HG03565 (cell line): ENCODE results near the gene ZNF385B.

Experiments used
- ATAC-seq: cut with Tn5 transposase; IDR thresholded peaks from one replicate; pipeline ENCODE4 v1.9.1; 2021; ENCODE audit warnings: mild to moderate bottlenecking, moderate library complexity; ENCODE audit not compliant: unreplicated experiment

ZNF385B gene

DNA sequence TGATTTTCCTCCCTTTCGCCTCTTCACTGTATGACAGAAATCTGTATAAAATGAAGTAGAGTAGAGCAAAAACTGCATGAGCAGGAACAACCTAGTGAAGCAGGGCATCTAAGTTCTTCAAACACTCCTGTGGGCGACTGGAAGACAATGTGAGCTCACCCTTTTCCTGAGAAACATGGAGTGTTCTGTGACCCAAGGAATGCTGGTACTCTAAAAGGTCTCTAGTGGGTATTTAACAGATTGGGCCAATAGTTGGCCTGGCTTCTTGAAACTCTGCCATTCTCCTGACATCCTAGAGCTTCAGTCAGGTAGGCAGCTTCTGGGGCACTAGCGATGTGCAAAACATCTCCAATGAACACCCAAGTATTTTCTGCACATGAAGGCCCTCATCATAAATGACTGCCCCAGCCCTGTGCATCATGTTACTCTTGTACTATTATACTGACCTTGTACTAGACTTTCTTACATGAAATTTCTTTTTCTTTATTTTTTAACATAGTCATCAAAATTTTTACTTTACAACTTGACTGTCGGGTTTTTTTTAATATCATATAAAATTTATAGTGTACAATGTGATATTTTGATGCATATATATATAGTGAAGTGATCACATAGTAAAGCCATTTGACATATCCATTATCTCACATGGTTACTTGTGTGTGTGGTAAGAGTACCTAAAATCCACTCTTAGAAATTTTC, 302.2 kb downstream of the ZNF385B start:
- no peak for ATAC-seq

DNA sequence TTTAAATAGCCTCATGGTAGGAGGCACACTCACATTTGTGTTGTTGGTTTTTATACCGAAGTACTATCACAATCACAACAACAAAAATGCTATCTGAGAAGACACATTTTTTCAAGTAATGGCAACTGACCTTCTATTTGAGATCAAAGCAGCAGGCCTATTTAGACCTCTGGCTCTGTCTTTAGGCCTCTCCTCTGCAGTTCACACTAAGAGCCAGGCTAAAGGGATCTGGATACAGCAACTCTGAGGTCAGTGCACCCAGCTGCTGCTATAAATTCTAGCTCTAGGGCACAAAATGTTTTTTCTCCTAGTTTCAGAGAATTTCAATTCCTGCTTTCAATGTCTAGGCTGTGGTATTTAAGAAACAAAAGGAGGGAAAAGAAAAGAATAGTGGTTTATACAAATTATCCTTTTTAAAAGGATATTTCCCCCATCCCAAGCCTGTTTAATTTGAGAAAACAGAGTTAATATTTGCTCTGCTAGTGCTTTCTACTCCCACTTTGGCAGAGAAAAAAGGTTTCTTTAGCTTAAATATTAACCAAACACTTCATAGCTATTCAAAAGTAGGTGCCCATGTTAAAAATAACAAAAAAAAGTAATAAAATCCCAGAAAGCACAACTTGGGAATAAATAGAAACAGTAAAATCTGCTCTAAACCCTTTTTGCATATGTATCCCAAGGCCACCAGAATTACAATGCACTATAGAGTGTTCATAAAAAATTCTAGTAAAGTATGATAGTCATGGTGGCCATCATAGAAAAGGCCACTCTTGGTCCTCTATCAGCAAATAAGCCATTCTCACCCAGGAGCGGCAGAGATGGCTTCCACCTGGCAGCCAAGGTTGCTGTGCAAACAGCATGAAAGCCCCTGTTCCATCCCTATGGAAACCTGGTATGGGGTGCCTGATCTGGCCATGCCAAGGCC, 303.1 kb downstream of the ZNF385B start:
- ATAC-seq = no peak

DNA sequence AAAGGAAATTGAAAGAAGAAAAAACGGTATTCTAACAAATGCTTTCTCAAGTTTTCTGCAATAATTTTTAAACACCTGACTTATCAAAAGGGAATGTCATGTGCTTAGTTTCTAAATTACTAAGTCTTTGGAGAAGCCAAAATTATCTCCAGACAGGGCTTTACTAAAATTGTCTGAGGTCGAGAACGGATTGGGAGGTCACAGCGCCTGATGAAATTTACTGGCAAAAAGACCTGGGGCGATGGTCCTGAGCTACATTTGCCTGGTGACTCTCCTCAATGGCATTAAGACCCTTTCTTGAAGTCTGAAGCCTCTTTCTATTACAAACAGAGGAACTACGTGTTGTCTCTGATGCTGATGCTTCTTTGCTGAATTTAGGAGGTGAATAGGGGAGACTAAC, 305.0 kb downstream of the ZNF385B start:
- ATAC-seq = no peak

DNA sequence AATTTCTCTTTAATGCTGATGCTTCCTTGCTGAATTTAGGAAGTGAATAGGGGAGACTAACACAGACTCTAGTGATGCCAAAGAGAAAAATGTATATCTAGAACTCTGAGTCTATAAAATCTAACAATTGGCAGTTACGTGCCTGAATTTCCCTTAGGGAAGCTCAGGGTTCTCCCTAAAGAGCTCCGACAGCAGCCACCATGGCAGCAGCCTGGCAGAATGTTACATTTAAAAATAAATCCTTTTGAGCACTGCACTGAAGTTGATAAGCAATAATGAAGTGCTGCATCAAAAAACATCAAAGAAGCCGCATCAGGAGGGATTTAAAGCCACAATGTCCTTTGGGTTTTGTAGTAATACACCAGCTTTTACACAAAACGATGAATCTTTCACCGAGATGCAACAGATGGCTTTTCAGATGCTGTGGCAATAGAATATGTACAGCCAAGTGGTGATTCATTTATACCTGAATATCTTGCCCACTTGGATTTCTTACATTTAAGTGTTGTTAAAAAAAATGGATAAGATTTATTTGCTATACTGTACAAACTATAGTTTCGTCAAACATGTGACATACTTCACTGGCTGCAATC, 305.6 kb downstream of the ZNF385B start:
- ATAC-seq = no peak

DNA sequence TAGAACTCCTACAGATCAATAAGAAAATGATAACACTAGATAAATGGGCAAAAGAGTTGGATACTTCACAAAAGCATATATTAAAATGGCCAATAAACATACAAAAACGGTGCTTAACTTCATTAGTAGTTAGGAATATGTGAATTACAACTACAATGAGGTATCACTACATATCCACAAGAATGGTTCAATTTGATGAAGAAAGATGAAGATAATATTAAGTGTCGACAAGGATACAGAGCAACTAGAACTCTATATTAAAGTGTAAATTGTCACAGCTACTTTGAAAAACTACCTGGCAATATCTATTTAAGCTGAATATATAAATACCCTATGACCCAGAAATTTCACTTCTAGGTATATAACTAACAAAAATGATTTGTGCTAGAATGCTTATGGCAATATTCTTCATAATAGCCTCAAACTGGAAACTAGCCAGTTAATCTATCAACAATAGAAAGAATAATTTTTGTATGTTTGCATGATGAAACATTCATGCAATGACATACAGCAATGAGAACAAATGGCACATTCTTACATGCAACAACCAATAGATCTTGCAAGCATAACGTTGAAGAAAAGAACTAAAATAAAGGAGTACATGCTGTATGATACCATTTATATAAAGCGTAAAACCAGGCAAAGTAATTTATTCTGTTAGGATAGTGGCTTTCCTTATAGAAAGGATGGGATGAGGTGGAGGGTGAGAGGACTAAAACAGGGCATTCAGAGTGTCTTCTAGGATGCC, 306.6 kb downstream of the ZNF385B start:
- no peak for ATAC-seq

DNA sequence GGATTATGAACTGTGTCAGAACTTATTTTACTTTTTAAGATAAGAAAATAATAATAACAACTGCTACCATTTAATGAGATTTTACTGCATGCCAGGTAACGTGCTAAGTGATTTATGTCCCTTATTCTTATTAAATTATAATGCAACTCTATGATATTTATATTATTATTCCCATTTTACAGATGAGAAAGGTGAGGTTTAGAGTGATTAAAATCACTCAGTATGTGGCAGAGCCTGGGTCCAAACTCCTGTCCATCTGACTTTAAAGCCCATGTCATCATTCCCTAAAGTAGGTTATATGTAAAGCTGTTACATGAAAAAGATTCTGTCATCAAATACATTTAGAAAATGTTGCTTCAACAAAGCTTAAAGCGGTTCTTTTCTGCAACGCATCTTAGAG, 308.0 kb downstream of the ZNF385B start:
- no peak for ATAC-seq

DNA sequence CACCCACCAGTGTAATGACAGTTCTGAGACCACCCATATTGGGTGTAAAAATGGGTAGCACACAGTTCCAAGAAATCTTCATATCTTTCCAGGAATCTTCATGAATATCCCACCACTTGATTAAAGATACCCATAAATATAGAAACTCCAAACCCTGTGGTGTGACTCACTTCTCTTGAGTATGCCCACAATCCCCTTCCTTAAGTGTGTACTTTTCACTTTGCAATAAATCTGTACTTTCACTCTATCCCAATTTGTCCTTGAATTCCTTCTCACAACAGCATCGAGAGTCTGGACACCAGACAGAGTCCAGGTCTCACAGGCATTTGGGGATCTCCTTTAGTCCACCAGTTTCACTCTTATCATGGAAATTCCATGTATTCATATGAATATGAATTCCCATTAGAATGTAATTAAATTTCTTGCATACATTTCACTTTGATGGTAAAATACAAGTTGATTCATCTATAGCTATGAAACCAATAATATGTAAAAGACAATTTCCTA, 309.8 kb downstream of the ZNF385B start:
- ATAC-seq = no peak

DNA sequence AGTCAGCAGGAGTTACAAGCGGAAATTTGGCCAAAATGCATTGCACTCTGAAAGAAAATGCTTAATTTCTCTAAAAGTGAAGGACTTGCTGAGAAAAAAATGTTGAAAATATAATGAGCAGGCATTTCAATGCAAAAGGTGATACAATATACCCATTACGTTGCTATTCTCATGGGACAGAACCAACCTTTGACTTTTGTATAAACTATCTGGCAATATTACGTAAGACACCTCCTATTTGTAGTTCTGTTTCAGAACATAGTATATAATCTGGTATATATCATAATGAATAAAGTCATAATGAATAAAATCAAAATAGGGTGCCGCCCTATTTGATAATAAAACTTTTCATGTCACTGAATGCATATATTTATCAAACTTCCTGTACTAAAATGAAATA, 310.6 kb downstream of the ZNF385B start:
- ATAC-seq = no peak

DNA sequence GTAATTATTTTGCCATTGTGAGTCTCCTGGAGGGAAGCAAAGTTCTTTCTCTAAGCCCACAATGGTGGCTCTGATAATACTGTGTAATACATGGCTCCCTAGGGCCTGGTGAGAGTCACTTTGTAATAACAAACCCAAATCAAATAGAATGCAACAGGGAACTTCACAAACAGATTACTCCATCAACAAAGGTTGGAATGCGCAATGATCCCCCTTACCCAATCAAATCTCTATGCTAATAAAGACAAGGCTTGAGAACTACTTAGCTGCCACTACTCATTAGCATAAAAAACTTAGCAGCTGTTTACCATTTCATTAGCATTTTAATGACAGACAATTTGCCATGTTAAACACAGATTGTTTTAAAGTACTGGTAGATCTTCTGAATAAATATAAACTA, 311.2 kb downstream of the ZNF385B start:
- no peak for ATAC-seq

DNA sequence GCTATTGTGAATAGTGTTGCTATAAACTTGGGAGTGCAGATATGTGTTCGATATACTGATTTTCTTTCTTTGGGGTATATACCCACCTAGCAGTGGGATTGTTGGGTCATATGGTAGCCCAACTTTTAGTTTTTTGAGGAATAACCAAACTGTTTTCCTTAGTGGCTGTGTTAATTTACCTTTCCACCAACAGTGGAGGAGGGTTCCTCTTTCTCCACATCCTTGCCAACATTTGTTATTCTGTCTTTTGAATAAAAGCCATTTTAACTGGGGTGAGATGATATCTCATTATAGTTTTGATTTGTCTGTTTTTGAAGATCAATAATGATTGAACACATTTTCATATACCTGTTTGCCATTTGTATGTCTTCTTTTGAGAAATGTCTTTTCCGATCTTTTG, 314.8 kb downstream of the ZNF385B start:
- no peak for ATAC-seq

DNA sequence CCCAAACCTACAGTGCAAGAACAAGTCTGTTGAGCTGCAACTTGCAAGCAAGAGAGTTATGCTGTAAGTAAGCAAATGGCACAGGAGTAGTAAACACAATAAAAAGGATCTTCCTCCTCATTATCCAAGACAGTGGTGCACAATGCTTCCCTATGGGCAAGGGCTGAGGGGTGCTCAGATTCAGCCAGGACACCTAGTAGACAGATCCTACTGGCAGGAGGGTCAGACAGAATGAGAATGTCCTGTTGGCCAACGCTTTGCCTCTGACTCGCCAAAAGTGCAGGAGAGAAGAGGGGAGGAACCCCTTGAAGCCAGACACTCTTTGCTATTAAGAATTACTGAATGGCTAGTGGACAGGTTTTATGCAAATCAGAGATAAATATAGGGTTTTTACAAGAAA, 316.4 kb downstream of the ZNF385B start:
- ATAC-seq = no peak

DNA sequence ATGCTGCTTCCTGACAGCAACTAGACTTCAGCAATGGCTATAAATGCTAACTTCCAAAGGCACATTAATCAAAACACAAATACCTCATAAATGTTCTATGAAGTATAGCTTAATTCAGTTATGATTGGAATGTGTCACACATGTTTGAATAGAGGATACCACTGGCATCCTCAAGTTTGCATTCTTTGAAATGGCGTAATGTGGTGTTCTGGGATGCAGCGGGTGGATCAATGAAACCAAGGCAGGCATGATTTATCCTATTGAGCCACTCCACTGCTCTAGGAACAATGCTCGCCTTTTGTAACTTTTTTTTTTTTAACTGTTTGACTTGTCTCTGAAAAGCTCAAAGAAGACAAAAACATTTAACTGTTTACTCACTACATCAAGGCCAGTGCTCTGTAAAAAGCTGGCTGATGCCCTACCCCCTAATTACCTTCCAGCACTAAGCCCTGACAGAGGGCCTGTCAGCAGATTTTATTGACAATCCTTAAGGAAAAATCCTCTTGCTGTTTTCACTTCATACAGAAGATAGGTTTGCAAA, 318.0 kb downstream of the ZNF385B start:
- ATAC-seq = no peak

DNA sequence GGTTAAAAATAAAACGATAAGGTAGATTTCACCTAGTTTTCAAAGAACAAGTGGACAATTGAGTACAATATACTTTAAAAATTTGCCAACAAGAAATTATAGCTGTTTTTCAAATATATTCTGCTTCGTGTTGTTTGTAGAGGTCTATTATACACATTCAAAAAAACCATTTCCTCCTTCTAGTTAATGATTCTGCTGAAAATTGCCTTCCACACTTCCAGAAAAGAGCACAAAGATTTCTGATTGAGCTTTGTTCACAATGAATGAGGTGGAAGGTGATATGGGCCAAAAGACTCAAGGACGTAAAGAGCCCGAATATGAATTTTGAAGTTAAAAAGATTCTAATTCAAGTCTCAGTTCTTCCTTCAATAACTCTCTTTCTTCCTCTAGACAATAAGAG, 319.8 kb downstream of the ZNF385B start:
- ATAC-seq = no peak

DNA sequence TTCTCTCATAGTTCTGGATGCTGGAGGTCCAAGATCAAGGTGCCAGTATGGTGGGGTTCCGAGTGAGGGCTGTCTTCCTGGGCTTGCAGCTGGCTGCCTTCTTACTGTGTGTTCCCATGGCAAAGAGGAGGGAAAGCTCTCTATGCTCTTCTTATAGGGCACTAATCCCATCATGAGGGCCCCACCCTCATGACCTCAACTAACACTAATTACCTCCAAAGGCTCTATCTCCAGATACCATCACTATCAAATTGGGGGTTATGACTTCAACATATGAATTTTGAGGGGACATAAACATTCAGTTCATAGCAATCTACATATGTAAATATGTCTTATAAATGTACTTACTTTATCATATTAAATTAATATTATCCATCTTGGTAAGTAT, 322.3 kb downstream of the ZNF385B start:
- ATAC-seq = no peak

DNA sequence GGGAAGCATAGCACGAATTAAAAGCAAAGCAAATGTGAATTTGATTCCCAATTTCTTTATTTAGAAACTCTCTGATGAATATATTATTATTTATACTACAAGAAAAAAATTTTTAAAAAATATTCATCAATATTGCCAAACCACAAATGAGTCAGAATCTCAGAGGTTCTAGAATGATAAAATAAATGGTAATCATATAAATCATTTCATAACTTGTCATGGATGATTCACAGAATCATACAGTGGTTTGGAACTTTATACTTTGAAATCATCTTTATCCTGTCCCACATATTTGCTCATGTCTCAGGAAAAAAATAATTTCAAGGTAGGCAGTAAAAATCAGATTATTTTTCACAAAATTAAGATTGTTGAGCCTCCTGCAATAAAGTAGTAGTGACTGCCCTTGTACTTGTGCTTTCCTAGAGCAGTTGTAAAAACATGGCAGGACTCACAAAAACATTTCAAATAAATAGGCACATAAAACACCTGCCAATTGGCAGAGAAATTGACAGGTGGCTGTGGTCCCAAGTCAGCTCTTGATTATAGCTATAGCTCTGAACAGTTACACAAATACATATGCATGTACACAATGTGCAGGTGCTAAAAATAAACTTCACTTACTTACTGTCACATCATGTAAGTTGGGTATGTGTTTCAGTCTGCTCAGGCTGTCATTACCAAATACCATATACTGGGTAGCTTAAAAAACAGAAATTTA, 322.8 kb downstream of the ZNF385B start:
- ATAC-seq = no peak

DNA sequence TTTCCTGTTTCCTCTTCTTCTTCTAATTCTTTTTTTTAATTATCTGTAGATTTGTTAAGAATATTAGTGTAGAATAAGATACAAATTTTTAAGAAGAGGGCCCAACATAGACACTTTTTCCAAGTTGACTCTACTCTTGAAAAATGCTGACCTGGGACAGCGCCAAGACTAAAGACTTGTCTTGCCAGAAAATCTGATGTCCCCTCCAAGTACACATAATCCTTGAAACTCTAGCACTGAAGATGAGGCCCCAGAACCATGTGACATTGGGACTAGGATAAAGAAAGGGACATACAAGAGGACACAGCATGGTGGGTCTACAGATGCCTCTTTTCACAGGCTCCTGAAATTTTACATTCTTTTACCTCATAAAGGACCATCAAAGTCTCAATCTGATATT, 325.2 kb downstream of the ZNF385B start:
- ATAC-seq = no peak

DNA sequence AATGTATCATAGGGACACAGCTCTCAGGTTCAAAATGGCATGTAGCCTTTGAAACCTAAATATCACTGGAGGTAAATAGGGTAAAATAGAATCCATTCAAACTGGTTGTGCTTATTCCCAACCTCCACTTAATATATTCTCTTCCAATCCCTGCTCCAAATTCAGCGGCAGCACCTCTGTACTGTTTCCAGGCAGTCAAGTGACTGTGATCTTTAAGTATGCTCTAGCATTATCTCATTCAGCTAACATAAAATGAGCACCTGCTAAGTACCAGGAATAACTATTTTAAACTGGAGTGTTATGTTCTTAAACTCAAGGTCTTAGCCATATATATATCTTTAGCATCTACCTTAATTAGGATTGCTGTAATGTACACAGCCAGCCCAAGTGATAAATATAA, 327.5 kb downstream of the ZNF385B start:
- ATAC-seq = no peak

DNA sequence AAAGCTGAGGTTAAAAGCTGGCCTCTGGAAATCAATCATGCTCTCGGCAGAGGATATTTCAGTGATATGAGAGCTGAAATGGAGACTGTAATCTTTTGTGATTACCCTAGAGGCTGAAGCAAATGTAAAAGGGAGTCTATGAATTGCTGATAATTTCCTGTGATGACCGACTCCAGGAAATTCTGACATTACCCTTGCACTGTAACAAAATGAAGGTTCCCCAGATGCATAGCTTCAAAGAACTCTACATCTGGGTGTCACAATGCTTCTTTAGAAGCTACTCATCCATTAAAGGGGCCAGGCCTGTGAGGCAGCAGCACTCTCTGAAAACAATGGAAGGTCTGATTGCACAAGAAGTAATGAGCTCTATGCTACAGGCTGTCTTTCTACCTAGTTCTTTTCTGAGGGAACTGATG, 328.5 kb downstream of the ZNF385B start:
- no peak for ATAC-seq

DNA sequence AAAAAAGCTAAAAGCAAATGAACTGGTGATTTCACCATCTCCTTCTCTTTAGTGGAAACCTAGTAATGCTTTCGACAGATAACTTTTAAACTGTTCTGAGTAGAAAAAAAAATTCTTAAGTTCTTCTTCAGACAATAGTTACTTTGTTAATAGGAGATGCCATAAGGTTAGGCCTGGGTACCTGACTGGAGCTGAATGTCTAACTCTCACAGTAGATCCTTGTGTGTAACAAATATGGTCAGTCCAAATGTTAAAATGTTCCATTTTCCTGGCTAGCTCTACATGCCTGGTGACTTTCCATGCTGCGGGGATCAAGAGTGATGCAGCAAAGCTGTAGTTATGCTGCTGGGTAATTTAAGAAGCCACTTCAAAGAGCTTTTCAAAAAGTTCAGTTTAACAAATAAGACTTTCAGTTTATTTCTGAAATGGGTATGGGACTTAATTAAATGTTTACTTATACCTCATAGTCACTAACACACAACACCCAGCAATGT, 332.8 kb downstream of the ZNF385B start:
- ATAC-seq = no peak

DNA sequence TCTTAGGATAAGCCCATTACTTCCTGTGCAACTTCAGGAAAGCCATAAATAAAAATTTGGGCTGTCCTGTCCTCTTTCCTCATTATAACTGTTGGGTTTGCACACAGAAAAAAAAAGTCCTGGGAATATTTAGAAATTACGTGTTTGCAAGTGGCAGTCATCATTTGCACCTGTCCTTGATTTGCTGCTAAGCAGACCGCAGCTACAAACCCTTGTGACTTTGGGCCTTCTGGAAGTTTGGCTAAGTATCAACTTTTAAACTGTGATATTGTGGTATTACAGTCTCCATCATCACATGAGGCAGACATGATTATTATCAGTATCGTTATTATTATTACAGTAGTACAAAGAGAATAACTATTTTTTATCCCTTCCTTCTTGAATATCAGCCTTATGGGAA, 336.1 kb downstream of the ZNF385B start:
- ATAC-seq = no peak
